HepG2 (cell line): Measurements from ENCODE around the gene SLC4A2.

Experiments used
- JUNB ChIP-seq: sonication (generic); formaldehyde crosslinking; IDR thresholded peaks from 2 replicates; pipeline ENCODE4 v1.8.0; 2022; ENCODE audit warnings: missing genetic modification reagents, mild to moderate bottlenecking, borderline replicate concordance
- MED13 ChIP-seq: sonication (generic); formaldehyde crosslinking; IDR thresholded peaks from 2 replicates; pipeline ENCODE4 v1.5.0; 2020; ENCODE audit warnings: missing genetic modification reagents
- SMAD3 ChIP-seq: sonication (generic); formaldehyde crosslinking; IDR thresholded peaks from 2 replicates; pipeline ENCODE4 v1.4.0; 2020; ENCODE audit warnings: missing genetic modification reagents
- SUZ12 ChIP-seq: fragments of 150-350 bp; IDR thresholded peaks from 2 replicates; pipeline ENCODE4 v1.6.1; 2014; ENCODE audit warnings: low read depth, low read length
- ZSCAN9 ChIP-seq: IDR thresholded peaks from 2 replicates; pipeline ENCODE4 v1.6.1; 2016; ENCODE audit warnings: borderline replicate concordance
- TF ChIP-seq, protein P1 (sequence below): sonication (generic); formaldehyde crosslinking; IDR thresholded peaks from 2 replicates; pipeline ENCODE4 v1.5.0; 2020; ENCODE audit warnings: mild to moderate bottlenecking, missing genetic modification reagents, moderate library complexity

DNA sequence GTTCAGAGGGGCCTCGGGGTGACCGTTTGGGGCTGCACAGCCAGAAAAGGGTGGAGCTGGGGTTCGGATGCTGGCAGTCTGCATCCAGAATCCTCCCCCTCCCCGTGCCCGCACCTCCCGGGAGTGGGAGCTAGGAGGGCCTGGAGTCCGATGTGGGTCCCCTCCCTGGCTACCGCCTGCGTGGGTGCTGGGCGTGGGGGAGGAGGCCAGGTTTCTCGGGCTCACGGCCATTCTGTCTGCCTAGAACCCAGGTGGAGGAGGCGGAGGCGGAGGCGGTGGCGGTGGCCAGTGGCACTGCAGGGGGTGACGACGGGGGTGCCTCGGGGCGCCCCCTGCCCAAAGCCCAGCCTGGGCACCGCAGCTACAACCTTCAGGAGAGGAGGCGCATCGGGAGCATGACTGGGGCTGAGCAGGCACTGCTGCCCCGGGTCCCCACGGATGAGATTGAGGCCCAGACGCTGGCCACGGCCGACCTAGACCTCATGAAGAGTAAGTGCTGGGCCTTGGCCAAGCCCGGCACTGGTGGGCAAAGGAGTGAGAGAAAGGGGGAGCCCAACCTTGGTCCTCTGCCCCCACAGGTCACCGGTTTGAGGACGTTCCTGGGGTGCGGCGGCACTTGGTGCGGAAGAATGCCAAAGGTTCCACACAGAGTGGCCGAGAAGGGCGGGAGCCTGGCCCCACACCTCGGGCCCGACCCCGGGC, 7.0 kb downstream of the SLC4A2 start:
- TF ChIP-seq ZSCAN9 (CRISPR knock-in tag) (no peak), SMAD3 (no peak), JUNB (no peak), MED13 (CRISPR knock-in tag) (no peak), SUZ12 (no peak)
- TF ChIP-seq, protein P1, sequence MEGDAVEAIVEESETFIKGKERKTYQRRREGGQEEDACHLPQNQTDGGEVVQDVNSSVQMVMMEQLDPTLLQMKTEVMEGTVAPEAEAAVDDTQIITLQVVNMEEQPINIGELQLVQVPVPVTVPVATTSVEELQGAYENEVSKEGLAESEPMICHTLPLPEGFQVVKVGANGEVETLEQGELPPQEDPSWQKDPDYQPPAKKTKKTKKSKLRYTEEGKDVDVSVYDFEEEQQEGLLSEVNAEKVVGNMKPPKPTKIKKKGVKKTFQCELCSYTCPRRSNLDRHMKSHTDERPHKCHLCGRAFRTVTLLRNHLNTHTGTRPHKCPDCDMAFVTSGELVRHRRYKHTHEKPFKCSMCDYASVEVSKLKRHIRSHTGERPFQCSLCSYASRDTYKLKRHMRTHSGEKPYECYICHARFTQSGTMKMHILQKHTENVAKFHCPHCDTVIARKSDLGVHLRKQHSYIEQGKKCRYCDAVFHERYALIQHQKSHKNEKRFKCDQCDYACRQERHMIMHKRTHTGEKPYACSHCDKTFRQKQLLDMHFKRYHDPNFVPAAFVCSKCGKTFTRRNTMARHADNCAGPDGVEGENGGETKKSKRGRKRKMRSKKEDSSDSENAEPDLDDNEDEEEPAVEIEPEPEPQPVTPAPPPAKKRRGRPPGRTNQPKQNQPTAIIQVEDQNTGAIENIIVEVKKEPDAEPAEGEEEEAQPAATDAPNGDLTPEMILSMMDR (CRISPR knock-in tag) = no peak
